HG03354 (cell line): ENCODE data around the gene FARSB.
"Not testable (repeated sequence)": the region's sequence is repeated elsewhere in the genome, so short reads cannot be mapped to it uniquely, and the experiment has no call there.

Source experiments
- ATAC-seq: cut with Tn5 transposase; IDR thresholded peaks from one replicate; pipeline ENCODE4 v1.9.1; 2021; ENCODE audit warnings: mild to moderate bottlenecking; ENCODE audit not compliant: unreplicated experiment, poor library complexity, severe bottlenecking

The FARSB gene

GRCh38 chr2:222655787-222656525 is at the start of gene FARSB:
Gene FARSB (minus strand): TSS chr2:222656092. CDS start chr2:222656073, 19 bp downstream.
- peak; percentile 91 for ATAC-seq

GRCh38 chr2:222703886-222704285 is 48.0 kb upstream of the FARSB start:
- ATAC-seq = no peak

GRCh38 chr2:222703091-222703490 is 47.2 kb upstream of the FARSB start:
- no peak for ATAC-seq

- no peak for ATAC-seq
Measured at GRCh38 chr2:222701721-222702131, 45.8 kb upstream of the FARSB start.

GRCh38 chr2:222701233-222701632 is 45.3 kb upstream of the FARSB start:
- no peak for ATAC-seq

- ATAC-seq = no peak
Measured at GRCh38 chr2:222698276-222698675, 42.4 kb upstream of the FARSB start.

- peak; percentile 67 for ATAC-seq
Measured at GRCh38 chr2:222693837-222694236, 37.9 kb upstream of the FARSB start.

- not testable (repeated sequence) for ATAC-seq
Measured at GRCh38 chr2:222693413-222693812, 37.5 kb upstream of the FARSB start.

GRCh38 chr2:222690564-222691200 is 34.8 kb upstream of the FARSB start:
- ATAC-seq = peak; percentile 98

- no peak for ATAC-seq
Measured at GRCh38 chr2:222689322-222689721, 33.4 kb upstream of the FARSB start.

- ATAC-seq = no peak
Measured at GRCh38 chr2:222688917-222689316, 33.0 kb upstream of the FARSB start.

- no peak for ATAC-seq
Measured at GRCh38 chr2:222686086-222686750, 30.3 kb upstream of the FARSB start.

GRCh38 chr2:222683805-222684204 is 27.9 kb upstream of the FARSB start:
- ATAC-seq = no peak

- no peak for ATAC-seq
Measured at GRCh38 chr2:222677981-222678380, 22.1 kb upstream of the FARSB start.

GRCh38 chr2:222673883-222674282 is 18.0 kb upstream of the FARSB start:
- no peak for ATAC-seq

- no peak for ATAC-seq
Measured at GRCh38 chr2:222673273-222673672, 17.4 kb upstream of the FARSB start.

GRCh38 chr2:222672068-222672401 is 16.1 kb upstream of the FARSB start:
- ATAC-seq = no peak

GRCh38 chr2:222671259-222672067 is 15.6 kb upstream of the FARSB start, which contains the start of gene MOGAT1:
Gene MOGAT1 (plus strand): TSS chr2:222671658. CDS start chr2:222671786, 128 bp downstream.
- ATAC-seq = no peak

GRCh38 chr2:222670191-222671038 is 14.5 kb upstream of the FARSB start:
- no peak for ATAC-seq
